Measurements from ENCODE around the gene TBX20. TPM values are rescaled to one million over a fixed set of nuclear protein-coding genes. Genes with fewer than 3 reads are reported as not detected.
"Not testable (repeated sequence)": the region's sequence is repeated elsewhere in the genome, so short reads cannot be mapped to it uniquely, and the experiment has no call there.

Gene TBX20
- total RNA-seq, 3 donors from 2014 or later, result 0.59 TPM; not detected in 2

- H3K4me1 ChIP-seq; DNase-seq (ENCODE audit: low spot score in 2 of 2); H3K27ac ChIP-seq; H3K9me3 ChIP-seq; H3K27me3 ChIP-seq; intact Hi-C loops (cut with DNase I; ENCODE audit: low total_unique reads); H3K36me3 ChIP-seq; H3K4me3 ChIP-seq: not testable (repeated sequence)
Measured at GRCh38 chr7:35227438-35227837, 26.5 kb downstream of the TBX20 start.

DNA sequence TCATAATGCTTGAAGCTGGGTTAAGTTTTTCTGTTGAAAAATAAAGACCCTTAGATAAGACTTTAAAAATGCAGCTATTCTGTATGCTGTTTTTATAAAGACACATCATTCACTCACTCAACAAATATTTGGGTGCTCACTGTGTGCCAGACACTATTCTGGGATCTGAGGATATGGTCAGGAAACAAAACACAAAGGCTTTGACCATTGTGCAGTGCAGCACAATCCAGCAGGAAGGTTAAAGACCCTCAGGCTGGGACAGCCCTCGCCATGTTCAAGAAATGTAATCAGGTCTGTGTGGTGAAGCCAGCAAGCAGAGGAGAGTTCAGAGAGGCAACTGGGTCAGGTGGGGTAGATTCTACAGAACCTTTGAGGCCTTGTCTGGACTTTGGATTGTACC lies 31.5 kb downstream of the TBX20 start:
- H3K27me3 ChIP-seq; DNase-seq (ENCODE audit: low spot score in 2 of 2); H3K9me3 ChIP-seq; H3K27ac ChIP-seq; intact Hi-C loops (cut with DNase I; ENCODE audit: low total_unique reads); H3K4me3 ChIP-seq; H3K36me3 ChIP-seq; H3K4me1 ChIP-seq: not testable (repeated sequence)

- intact Hi-C loops (cut with DNase I; ENCODE audit: low total_unique reads); DNase-seq (ENCODE audit: low spot score in 2 of 2); H3K36me3 ChIP-seq; H3K27ac ChIP-seq; H3K4me1 ChIP-seq; H3K9me3 ChIP-seq; H3K4me3 ChIP-seq; H3K27me3 ChIP-seq: not testable (repeated sequence)
Measured at GRCh38 chr7:35220176-35220575, 33.7 kb downstream of the TBX20 start.

- H3K27ac ChIP-seq; H3K4me1 ChIP-seq; intact Hi-C loops (cut with DNase I; ENCODE audit: low total_unique reads); H3K4me3 ChIP-seq; H3K27me3 ChIP-seq; H3K9me3 ChIP-seq; H3K36me3 ChIP-seq; DNase-seq (ENCODE audit: low spot score in 2 of 2): not testable (repeated sequence)
Measured at GRCh38 chr7:35216033-35216432, 37.9 kb downstream of the TBX20 start.

DNA sequence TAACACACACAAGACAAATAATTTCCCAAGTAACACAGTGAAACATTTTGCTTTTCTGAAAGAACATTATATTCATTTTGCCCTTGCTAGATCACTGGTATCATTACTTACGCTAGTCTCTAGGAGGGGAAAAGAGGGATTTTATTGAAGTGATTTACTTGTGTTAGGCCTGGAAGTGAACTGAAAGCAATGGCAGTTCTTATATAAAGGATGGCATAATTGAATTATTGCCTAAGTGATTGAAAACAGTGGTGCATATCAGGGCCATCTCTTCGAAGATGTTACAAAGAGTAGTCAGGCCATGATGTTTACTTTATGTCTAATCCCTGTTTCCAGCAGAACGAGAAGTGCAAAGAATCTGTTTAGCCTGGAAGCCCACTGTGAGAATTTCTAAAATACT lies 38.8 kb downstream of the TBX20 start:
- DNase-seq (ENCODE audit: low spot score in 2 of 2); H3K4me1 ChIP-seq; H3K27me3 ChIP-seq; intact Hi-C loops (cut with DNase I; ENCODE audit: low total_unique reads); H3K27ac ChIP-seq; H3K9me3 ChIP-seq; H3K36me3 ChIP-seq; H3K4me3 ChIP-seq: not testable (repeated sequence)

- H3K27ac ChIP-seq; H3K36me3 ChIP-seq; H3K27me3 ChIP-seq; H3K4me3 ChIP-seq; DNase-seq (ENCODE audit: low spot score in 2 of 2); H3K9me3 ChIP-seq; H3K4me1 ChIP-seq; intact Hi-C loops (cut with DNase I; ENCODE audit: low total_unique reads): not testable (repeated sequence)
Measured at GRCh38 chr7:35206924-35207323, 47.0 kb downstream of the TBX20 start.

GRCh38 chr7:35204850-35205249 lies 49.0 kb downstream of the TBX20 start:
- H3K27me3 ChIP-seq; H3K27ac ChIP-seq; intact Hi-C loops (cut with DNase I; ENCODE audit: low total_unique reads); H3K36me3 ChIP-seq; H3K9me3 ChIP-seq; DNase-seq (ENCODE audit: low spot score in 2 of 2); H3K4me3 ChIP-seq; H3K4me1 ChIP-seq: not testable (repeated sequence)

GRCh38 chr7:35204031-35204430 lies 49.9 kb downstream of the TBX20 start:
- H3K4me3 ChIP-seq; H3K4me1 ChIP-seq; H3K27me3 ChIP-seq; intact Hi-C loops (cut with DNase I; ENCODE audit: low total_unique reads); H3K9me3 ChIP-seq; H3K36me3 ChIP-seq; DNase-seq (ENCODE audit: low spot score in 2 of 2); H3K27ac ChIP-seq: not testable (repeated sequence)

DNA sequence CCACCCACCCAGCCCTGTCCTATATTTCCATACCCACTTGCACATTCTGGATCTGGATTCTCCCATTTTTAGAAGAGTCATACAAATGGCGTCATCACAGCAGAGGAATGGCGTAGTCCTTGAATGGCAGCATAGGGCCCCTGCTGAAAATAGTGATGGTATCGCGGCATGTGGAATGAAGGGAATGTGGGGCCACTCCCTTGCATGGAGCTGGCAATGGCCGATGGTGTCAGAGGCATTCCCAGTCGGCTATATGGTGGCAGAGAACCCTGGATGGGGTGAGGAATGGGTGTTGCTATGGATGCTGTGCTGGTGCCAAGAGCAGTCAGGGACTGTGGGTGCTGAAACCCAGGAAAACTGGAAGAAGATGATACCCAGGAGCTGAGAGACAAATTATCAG lies 51.5 kb downstream of the TBX20 start:
- H3K4me1 ChIP-seq; DNase-seq (ENCODE audit: low spot score in 2 of 2); H3K9me3 ChIP-seq; H3K36me3 ChIP-seq; H3K27me3 ChIP-seq; H3K27ac ChIP-seq; intact Hi-C loops (cut with DNase I; ENCODE audit: low total_unique reads); H3K4me3 ChIP-seq: not testable (repeated sequence)

GRCh38 chr7:35200170-35200569 lies 53.7 kb downstream of the TBX20 start:
- DNase-seq (ENCODE audit: low spot score in 2 of 2); intact Hi-C loops (cut with DNase I; ENCODE audit: low total_unique reads): not testable (repeated sequence)

DNA sequence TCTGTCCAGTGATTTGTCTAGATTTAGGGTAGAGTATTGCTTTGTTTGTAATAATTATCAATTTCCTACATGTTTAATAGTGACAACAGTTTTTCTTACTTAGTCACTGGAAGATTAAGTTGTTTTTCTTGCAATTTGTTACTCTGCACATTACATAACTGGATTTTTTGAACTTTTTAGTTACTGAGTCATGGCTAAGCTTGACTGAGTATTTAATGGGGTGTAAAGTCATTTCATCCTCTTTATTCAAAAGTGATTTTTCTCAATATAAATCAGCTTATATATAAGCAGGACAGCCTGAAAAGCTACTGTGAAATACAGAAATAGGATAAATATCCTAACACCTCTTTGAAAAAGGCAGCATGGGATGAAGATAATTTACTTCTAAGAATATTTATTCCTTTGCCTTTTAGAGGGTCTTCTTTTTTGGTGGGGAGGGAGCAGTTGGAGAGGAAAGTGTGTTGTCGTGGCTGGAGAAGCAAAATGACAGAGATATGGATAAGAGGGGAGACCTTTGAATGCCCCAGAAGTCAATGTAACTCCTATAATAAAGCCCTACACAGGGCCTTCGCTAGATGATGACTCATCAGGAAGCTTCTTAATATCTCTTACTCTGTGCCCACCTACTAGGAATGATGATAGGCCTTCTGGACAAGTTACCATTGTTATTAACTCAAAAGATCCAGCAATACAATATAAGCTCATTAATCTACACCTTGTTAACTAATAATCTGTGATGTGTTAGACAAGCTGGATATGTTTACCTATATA lies 55.3 kb downstream of the TBX20 start:
- H3K9me3 ChIP-seq; DNase-seq (ENCODE audit: low spot score in 2 of 2); intact Hi-C loops (cut with DNase I; ENCODE audit: low total_unique reads); H3K27me3 ChIP-seq; H3K27ac ChIP-seq; H3K36me3 ChIP-seq; H3K4me3 ChIP-seq; H3K4me1 ChIP-seq: not testable (repeated sequence)

More at GRCh38 chr7:35200170-35200569, 53.7 kb downstream of the TBX20 start:
- not testable (repeated sequence) for H3K9me3 ChIP-seq, H3K4me1 ChIP-seq, H3K4me3 ChIP-seq, H3K27me3 ChIP-seq, H3K36me3 ChIP-seq, H3K27ac ChIP-seq

GRCh38 chr7:35191571-35191970 lies 62.3 kb downstream of the TBX20 start:
- H3K9me3 ChIP-seq; H3K4me3 ChIP-seq; H3K36me3 ChIP-seq; H3K27me3 ChIP-seq; H3K4me1 ChIP-seq; DNase-seq (ENCODE audit: low spot score in 2 of 2); H3K27ac ChIP-seq; intact Hi-C loops (cut with DNase I; ENCODE audit: low total_unique reads): not testable (repeated sequence)

GRCh38 chr7:35190146-35190773 lies 63.6 kb downstream of the TBX20 start:
- H3K27ac ChIP-seq; DNase-seq (ENCODE audit: low spot score in 2 of 2); H3K4me3 ChIP-seq; H3K9me3 ChIP-seq; H3K4me1 ChIP-seq; H3K36me3 ChIP-seq; intact Hi-C loops (cut with DNase I; ENCODE audit: low total_unique reads): not testable (repeated sequence)
- peaks cover 0 to 10% of the 10 kb centered on the region in 2 donors for H3K27me3 ChIP-seq

DNA sequence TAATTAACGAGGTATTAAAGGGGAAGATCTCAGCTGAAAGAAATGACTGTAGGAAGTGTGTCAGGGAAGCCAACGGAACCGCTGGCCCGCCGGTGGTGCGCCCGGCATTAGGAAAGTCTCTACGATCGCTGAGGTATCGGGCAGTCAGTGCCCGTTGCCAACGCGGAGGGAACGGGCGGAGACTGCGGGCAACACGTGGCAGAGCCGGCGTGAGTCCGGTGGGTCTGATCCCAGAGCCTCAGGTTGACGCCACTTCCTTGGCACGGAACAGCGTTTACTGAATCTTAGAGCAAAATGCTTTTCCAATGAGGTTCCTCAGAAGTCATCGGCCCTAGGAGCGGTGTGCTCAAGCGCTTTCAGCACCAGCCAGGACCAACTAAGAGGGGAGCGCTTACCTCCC lies 67.1 kb downstream of the TBX20 start:
- peak overlapping the region; percentile 9 to 65 (median 44) for H3K4me3 ChIP-seq
- peaks cover 0 to 12% of the 10 kb centered on the region in 2 donors for H3K27me3 ChIP-seq
- H3K9me3 ChIP-seq; H3K36me3 ChIP-seq; DNase-seq (ENCODE audit: low spot score in 2 of 2); H3K27ac ChIP-seq; H3K4me1 ChIP-seq; intact Hi-C loops (cut with DNase I; ENCODE audit: low total_unique reads): not testable (repeated sequence)

Measured in breast epithelium (tissue), 4 donors.